HepG2 (cell line): ENCODE data around the gene RTN1. TPM values are rescaled to one million over a fixed set of nuclear protein-coding genes. Genes with fewer than 3 reads are reported as not detected.

Experiments used
- ATAC-seq: fragments of 200-7000 bp; cut with Tn5 transposase; 3 replicates; pipeline ENCODE4 v1.9.1; 2020; ENCODE audit warnings: mild to moderate bottlenecking, moderate library complexity
- BruUV-seq: library from RNA; stranded (reverse); fragments of 400-500 nt; replicated peaks from 2 replicates; lab custom pipeline; 2021; lab: Mats Ljungman, UMichigan
- CTCF ChIA-PET: fragments of 300-600 bp; formaldehyde crosslinking; extraction: SDS; loops from one replicate; lab custom pipeline; 2021; ENCODE audit warnings: low total read pairs, inconsistent platforms, low intra/inter-chr PET ratio; lab: Yijun Ruan, JAX
- POLR2A ChIA-PET: fragments of 350-600 bp; sonication (Branson Sonifier 250); formaldehyde crosslinking; loops from one replicate; lab custom pipeline; 2020; ENCODE audit warnings: antibody characterized with exemption, inconsistent platforms; lab: Yijun Ruan, JAX
- DNase-seq: peaks from one replicate; pipeline ENCODE4 v3.0.0-alpha.2; 2015; ENCODE audit warnings: low spot score
- FAIRE-seq: peaks from 3 replicates; lab custom pipeline; 2011; peaks lifted over from hg19 to GRCh38; lab: Jason Lieb, UNC
- H2AFZ ChIP-seq: one replicate; pipeline ENCODE4 v1.6.1; 2011; ENCODE audit warnings: low read length, inconsistent platforms
- H3K27ac ChIP-seq: fragments of 300-600 bp; 3 replicates; pipeline ENCODE4 v1.8.0; 2011; ENCODE audit warnings: mixed run types, mild to moderate bottlenecking, mixed read lengths, low read length, inconsistent platforms; ENCODE audit not compliant: insufficient read depth; ENCODE audit errors: extremely low read length
- H3K27me3 ChIP-seq, 2 experiments: fragments of 200-600 bp in 1 of 2; 2 replicates in 1 of 2; 3 replicates in 1 of 2; pipeline versions ENCODE4 v1.6.0 to v1.8.0; 2011; ENCODE audit warnings: low read length in 2 of 2, mild to moderate bottlenecking in 2 of 2, moderate library complexity in 2 of 2, inconsistent platforms in 1 of 2; ENCODE audit not compliant: insufficient read depth in 2 of 2, control insufficient read depth in 1 of 2
- H3K36me3 ChIP-seq, 2 experiments: fragments of 200-600 bp in 1 of 2; replicated peaks in 1 of 2; 2 replicates in 1 of 2; 3 replicates in 1 of 2; pipeline versions ENCODE4 v1.5.1 to v1.8.0; 2011; ENCODE audit warnings: low read length in 2 of 2, inconsistent platforms in 1 of 2; ENCODE audit not compliant: insufficient read depth in 2 of 2, control insufficient read depth in 1 of 2
- H3K4me1 ChIP-seq: 2 replicates; pipeline ENCODE4 v1.5.1; 2012; ENCODE audit warnings: low read length, inconsistent platforms; ENCODE audit not compliant: insufficient read depth
- H3K4me2 ChIP-seq: 2 replicates; pipeline ENCODE4 v1.6.0; 2011; ENCODE audit warnings: low read depth, low read length, inconsistent platforms
- H3K4me3 ChIP-seq, 3 experiments: fragments of 200-600 bp in 1 of 3; sonication (generic), shearing (Covaris generic) in 1 of 3; replicated peaks in 1 of 3; 2 replicates each; pipeline ENCODE4 v1.5.1; 2011 to 2016; ENCODE audit warnings: low read length in 3 of 3, inconsistent platforms in 2 of 3, low read depth in 2 of 3, mild to moderate bottlenecking in 2 of 3, control low read depth in 1 of 3, mixed read lengths in 1 of 3; ENCODE audit not compliant: insufficient read depth in 1 of 3
- H3K79me2 ChIP-seq: one replicate; pipeline ENCODE4 v1.6.1; 2011; ENCODE audit warnings: low read length, inconsistent platforms; ENCODE audit not compliant: insufficient read depth
- H3K9ac ChIP-seq: 2 replicates; pipeline ENCODE4 v1.6.0; 2011; ENCODE audit warnings: mild to moderate bottlenecking, low read depth, low read length, inconsistent platforms; ENCODE audit not compliant: insufficient read depth
- H3K9me3 ChIP-seq: 2 replicates; pipeline ENCODE4 v1.5.1; 2012; ENCODE audit warnings: mild to moderate bottlenecking, low read length
- H4K20me1 ChIP-seq: 2 replicates; pipeline ENCODE4 v1.6.0; 2011; ENCODE audit warnings: inconsistent platforms, mild to moderate bottlenecking, low read length, moderate library complexity; ENCODE audit not compliant: insufficient read depth
- CCAR2 ChIP-seq: fragments of 200-400 bp; formaldehyde crosslinking; optimal IDR thresholded peaks from 2 replicates; pipeline ENCODE3; 2018; ENCODE audit warnings: low read depth, mild to moderate bottlenecking, low read length, moderate library complexity
- DBP ChIP-seq: sonication (generic); formaldehyde crosslinking; IDR thresholded peaks from 2 replicates; pipeline ENCODE4 v1.4.0; 2020; ENCODE audit warnings: missing genetic modification reagents; ENCODE audit errors: not compliant biosample characterization
- DNMT1 ChIP-seq: sonication (generic); formaldehyde crosslinking; IDR thresholded peaks from 2 replicates; pipeline ENCODE4 v1.5.1; 2020; ENCODE audit warnings: mild to moderate bottlenecking, missing genetic modification reagents
- FOXM1 ChIP-seq: sonication (generic); formaldehyde crosslinking; IDR thresholded peaks from 2 replicates; pipeline ENCODE4 v1.5.0; 2020; ENCODE audit warnings: missing genetic modification reagents
- KDM6A ChIP-seq: IDR thresholded peaks from 2 replicates; pipeline ENCODE4 v1.6.1; 2016; ENCODE audit warnings: low read depth
- MNT ChIP-seq: fragments of 450-650 bp; IDR thresholded peaks from 2 replicates; pipeline ENCODE4 v1.6.1; 2016
- NFE2L2 ChIP-seq: fragments of 150-350 bp; IDR thresholded peaks from 2 replicates; pipeline ENCODE4 v1.6.1; 2014; ENCODE audit warnings: low read length
- RAD51 ChIP-seq: fragments of 450-650 bp; IDR thresholded peaks from 2 replicates; pipeline ENCODE4 v1.6.1; 2016; ENCODE audit warnings: borderline replicate concordance
- RELA ChIP-seq: sonication (generic); formaldehyde crosslinking; IDR thresholded peaks from 2 replicates; pipeline ENCODE4 v1.4.0; 2020; ENCODE audit warnings: missing genetic modification reagents
- SALL1 ChIP-seq: sonication (generic); formaldehyde crosslinking; IDR thresholded peaks from 2 replicates; pipeline ENCODE4 v1.8.0; 2022; ENCODE audit warnings: mild to moderate bottlenecking, missing genetic modification reagents
- ZBTB33 ChIP-seq: sonication (generic); formaldehyde crosslinking; IDR thresholded peaks from 2 replicates; pipeline ENCODE4 v1.4.0; 2020; ENCODE audit warnings: missing genetic modification reagents
- ZNF335 ChIP-seq: sonication (generic); formaldehyde crosslinking; IDR thresholded peaks from 2 replicates; pipeline ENCODE4 v1.4.0; 2020; ENCODE audit warnings: missing genetic modification reagents
- ZNF337 ChIP-seq: sonication (generic); formaldehyde crosslinking; IDR thresholded peaks from 2 replicates; pipeline ENCODE4 v1.5.1; 2020; ENCODE audit warnings: missing genetic modification reagents, low read depth, mild to moderate bottlenecking, borderline replicate concordance
- ZNF597 ChIP-seq: sonication (generic); formaldehyde crosslinking; IDR thresholded peaks from 2 replicates; pipeline ENCODE4 v1.5.0; 2020; ENCODE audit warnings: missing genetic modification reagents
- ZNF839 ChIP-seq: sonication (generic); formaldehyde crosslinking; IDR thresholded peaks from 2 replicates; pipeline ENCODE4 v1.4.0; 2020; ENCODE audit warnings: missing genetic modification reagents, mild to moderate bottlenecking, borderline replicate concordance
- ZSCAN12 ChIP-seq: sonication (generic); formaldehyde crosslinking; IDR thresholded peaks from 2 replicates; pipeline ENCODE4 v1.9.0; 2021; ENCODE audit warnings: mild to moderate bottlenecking, missing genetic modification reagents
- ZUFSP ChIP-seq: sonication (generic); formaldehyde crosslinking; IDR thresholded peaks from 2 replicates; pipeline ENCODE4 v1.9.0; 2021; ENCODE audit warnings: missing genetic modification reagents, mild to moderate bottlenecking, borderline replicate concordance
- whole genome bisulfite sequencing: methylation state at CpG from one replicate; pipeline ENCODE4 v1.1.6; 2017; ENCODE audit warnings: low lambda C conversion rate; 5-methylcytosine and 5-hydroxymethylcytosine counted together
- in situ Hi-C: cut with HindIII; loops from 2 replicates; pipeline ENCODE4 v1.10.0; 2017; ENCODE audit warnings: low pct_unique_long_range_greater_than_20kb; ENCODE audit not compliant: extremely low pct_ligation_motif_present
- intact Hi-C: fragments of 100-400 bp; cut with micrococcal nuclease; formaldehyde crosslinking; loops from one replicate; pipeline ENCODE4 v1.10.0; 2022; ENCODE audit not compliant: unreplicated experiment
- polyA plus RNA-seq, 8 experiments: library from polyadenylated mRNA; depleted of rRNA in 3 of 8; stranded (reverse) in 7 of 8; unstranded in 1 of 8; fragments of >200 nt; fragmentation: Illumina TruSeq in 4 of 8; extraction: Trizol in 4 of 8; gene quantifications; 2 replicates each; pipeline versions ENCODE4 v1.2.1 to v1.2.3, GENCODE V29; 2011 to 2016; ENCODE audit warnings: low read depth in 4 of 8, missing spikeins in 1 of 8, mixed read lengths in 1 of 8; ENCODE audit not compliant: insufficient read depth in 1 of 8
- total RNA-seq, 5 experiments: library from RNA; depleted of rRNA; stranded (reverse); fragments of >200 nt; fragmentation: Illumina TruSeq; extraction: Trizol; gene quantifications; 2 replicates each; pipeline ENCODE4 v1.2.3, GENCODE V29; 2016; ENCODE audit warnings: low read depth in 1 of 5

The RTN1 gene
- total and polyA plus RNA-seq, 2 of the 13 experiments (the other 11 are each of a cell fraction or from before 2014, with no cell fraction given) = 0.04 to 0.18 TPM

GRCh38 chr14:59785629-59786028, 84.9 kb downstream of the RTN1 start (continued):
- TF ChIP-seq SALL1 (CRISPR knock-in tag) = no peak
- no peak for TF ChIP-seq ZNF337
- TF ChIP-seq ZBTB33 (CRISPR knock-in tag) = no peak
- no peak for TF ChIP-seq ZSCAN12

GRCh38 chr14:59782760-59783159, 87.8 kb downstream of the RTN1 start:
- H3K4me2 ChIP-seq = no peak overlapping the region
- WGBS = 0% methylated on average over 2 of the region's 2 CpGs
- no TSS peak for BruUV-seq
- H3K27me3 ChIP-seq = no peaks in the 10 kb centered on the region
- no peaks in the 10 kb centered on the region for H3K9me3 ChIP-seq
- ATAC-seq (no peak), FAIRE-seq (no peak), DNase-seq (no peak)
- no peak overlapping the region for H3K4me3 ChIP-seq
- H3K9ac ChIP-seq = no peak overlapping the region
- intact Hi-C loops (no loop called here), in situ Hi-C loops (no loop called here)
- ChIA-PET CTCF (no interaction called here), POLR2A (no interaction called here)
- H4K20me1 ChIP-seq = no peaks in the 10 kb centered on the region
- no peaks in the 10 kb centered on the region for H3K79me2 ChIP-seq
- no peak overlapping the region for H3K27ac ChIP-seq
- H3K36me3 ChIP-seq = no peaks in the 10 kb centered on the region
- H3K4me1 ChIP-seq = peaks cover 11% of the 10 kb centered on the region
- no peak overlapping the region for H2AFZ ChIP-seq
- TF ChIP-seq RAD51 (no peak), MNT (no peak), KDM6A (CRISPR knock-in tag) (no peak), ZUFSP (CRISPR knock-in tag) (no peak), ZNF839 (no peak), DNMT1 (CRISPR knock-in tag) (no peak), ZNF597 (no peak), ZNF335 (CRISPR knock-in tag) (no peak), FOXM1 (no peak), RELA (no peak), CCAR2 (no peak), DBP (CRISPR knock-in tag) (no peak), NFE2L2 (no peak)
